GM23338 (cell line): ENCODE measurements around the gene MICAL2.

Experiments used
- CREB1 ChIP-seq: fragments of 250-450 bp; sonication (Bioruptor Pico); IDR thresholded peaks from 2 replicates; pipeline ENCODE4 v1.5.0; 2020; ENCODE audit warnings: low read depth, mild to moderate bottlenecking, moderate library complexity
- CTCF ChIP-seq, 2 experiments: fragments of 200-600 bp in 1 of 2; sonication (generic) in 1 of 2; conservative IDR thresholded peaks; 2 replicates each; pipeline versions ENCODE4 v1.5.1 to v1.6.1; 2016 to 2017; ENCODE audit warnings: antibody characterized with exemption in 2 of 2, low read depth in 2 of 2, mild to moderate bottlenecking in 2 of 2, moderate library complexity in 1 of 2
- ETS1 ChIP-seq: IDR thresholded peaks from 2 replicates; pipeline ENCODE4 v1.6.1; 2016; ENCODE audit warnings: antibody characterized with exemption
- EZH2 ChIP-seq: fragments of 200-600 bp; sonication (generic); IDR thresholded peaks from one replicate; pipeline ENCODE4 v1.8.0; 2017; ENCODE audit warnings: antibody characterized with exemption, mild to moderate bottlenecking, low read depth; ENCODE audit not compliant: unreplicated experiment
- EZH2phosphoT487 ChIP-seq: fragments of 200-600 bp; sonication (generic); IDR thresholded peaks from one replicate; pipeline ENCODE4 v1.8.1; 2018; ENCODE audit warnings: antibody characterized with exemption; ENCODE audit not compliant: unreplicated experiment
- POLR2AphosphoS5 ChIP-seq: IDR thresholded peaks from 2 replicates; pipeline ENCODE4 v1.6.1; 2016; ENCODE audit warnings: antibody characterized with exemption, low read depth
- REST ChIP-seq: IDR thresholded peaks from one replicate; pipeline ENCODE4 v1.6.1; 2018; ENCODE audit warnings: antibody characterized with exemption; ENCODE audit not compliant: unreplicated experiment

DNA sequence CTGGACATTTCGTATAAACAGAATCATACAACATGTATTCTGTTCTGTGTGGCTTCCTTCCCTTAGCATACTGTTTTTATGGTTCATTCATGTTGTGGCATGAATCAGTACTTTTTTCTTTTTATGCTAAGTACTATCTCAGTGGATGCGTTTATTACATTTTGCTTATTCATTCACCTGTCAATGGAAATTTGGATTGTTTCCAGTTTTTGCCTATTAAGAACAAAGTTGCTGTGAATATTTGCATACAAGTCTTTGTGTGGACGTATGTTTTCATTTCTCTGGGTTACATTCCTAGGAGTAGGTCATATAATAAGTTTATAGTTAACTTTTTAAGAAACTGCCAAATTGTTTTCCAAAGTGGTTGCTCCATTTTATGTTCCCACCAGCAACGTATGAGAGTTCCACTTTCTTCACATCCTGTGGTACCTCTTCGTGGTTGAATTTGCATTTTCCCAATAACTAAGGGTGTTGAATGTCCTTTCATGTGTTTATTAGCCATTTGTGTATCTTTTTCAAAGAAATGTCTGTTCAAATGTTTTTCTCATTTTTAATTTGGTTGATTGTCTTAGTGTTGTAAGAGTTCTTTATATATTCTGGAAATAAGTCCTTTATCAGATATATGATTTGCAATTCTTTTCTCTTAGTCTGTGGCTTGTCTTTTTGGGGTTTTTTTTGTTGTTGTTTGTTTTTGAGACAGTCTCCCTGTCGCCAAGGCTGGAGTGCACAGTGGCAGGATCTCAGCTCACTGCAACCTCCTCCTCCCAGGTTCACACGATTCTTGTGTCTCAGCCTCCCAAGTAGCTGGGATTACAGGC, 46.0 kb upstream of the MICAL2 start:
- TF ChIP-seq EZH2 (no peak), POLR2AphosphoS5 (no peak), CTCF (conservative IDR thresholded peaks at IDR 0.05; ENCODE audit: low read depth in 2 of 2) (no peak), EZH2phosphoT487 (no peak), CREB1 (CRISPR knock-in tag) (no peak), REST (no peak), ETS1 (no peak)
